Neural progenitor cell (in vitro differentiated cells): ENCODE results near the gene HSPG2. TPM values are rescaled to one million over a fixed set of nuclear protein-coding genes. Genes with fewer than 3 reads are reported as not detected.

ENCODE experiments used
- DNase-seq: peaks from one replicate; pipeline ENCODE4 v3.0.0-alpha.2; 2016; ENCODE audit warnings: low spot score
- H2AFZ ChIP-seq: fragments of 200-600 bp; sonication (generic); replicated peaks from 2 replicates; pipeline ENCODE4 v1.6.1; 2016; ENCODE audit warnings: antibody characterized with exemption
- H3F3A ChIP-seq: fragments of 200-600 bp; sonication (generic); 2 replicates; pipeline ENCODE4 v1.6.1; 2016; ENCODE audit warnings: antibody characterized with exemption, low read depth
- H3K27ac ChIP-seq: fragments of 200-600 bp; sonication (generic); 2 replicates; pipeline ENCODE4 v1.5.1; 2016; ENCODE audit warnings: mild to moderate bottlenecking
- H3K27me3 ChIP-seq: fragments of 200-600 bp; sonication (generic); 2 replicates; pipeline ENCODE4 v1.6.1; 2016; ENCODE audit warnings: mild to moderate bottlenecking, moderate library complexity
- H3K36me3 ChIP-seq: fragments of 200-600 bp; sonication (generic); 2 replicates; pipeline ENCODE4 v1.5.1; 2016
- H3K4me1 ChIP-seq: fragments of 200-600 bp; sonication (generic); 2 replicates; pipeline ENCODE4 v1.6.1; 2016; ENCODE audit warnings: mixed run types
- H3K4me2 ChIP-seq: fragments of 200-600 bp; sonication (generic); 2 replicates; pipeline ENCODE4 v1.6.1; 2016
- H3K4me3 ChIP-seq: fragments of 200-600 bp; sonication (generic); 2 replicates; pipeline ENCODE4 v1.5.1; 2016
- H3K79me2 ChIP-seq: fragments of 200-600 bp; sonication (generic); 2 replicates; pipeline ENCODE4 v1.6.1; 2016; ENCODE audit warnings: low read depth
- H3K9ac ChIP-seq: fragments of 200-600 bp; sonication (generic); 2 replicates; pipeline ENCODE4 v1.6.1; 2016
- H3K9me3 ChIP-seq: fragments of 200-600 bp; sonication (generic); 2 replicates; pipeline ENCODE4 v1.5.1; 2016; ENCODE audit warnings: low read depth
- H4K20me1 ChIP-seq: fragments of 200-600 bp; sonication (generic); 2 replicates; pipeline ENCODE4 v1.6.1; 2016; ENCODE audit warnings: low read depth
- H3K27ac Mint-ChIP-seq: 3 replicates; pipeline ENCODE4 v1.8.0; 2021; ENCODE audit warnings: mixed read lengths
- H3K27me3 Mint-ChIP-seq: 2 replicates; pipeline ENCODE4 v1.8.0; 2022; ENCODE audit warnings: low read depth, mild to moderate bottlenecking, inconsistent platforms, moderate library complexity, mixed read lengths; ENCODE audit not compliant: insufficient read depth
- H3K36me3 Mint-ChIP-seq: 3 replicates; pipeline ENCODE4 v1.8.0; 2021; ENCODE audit warnings: mixed read lengths
- H3K4me1 Mint-ChIP-seq: 3 replicates; pipeline ENCODE4 v1.8.0; 2021; ENCODE audit warnings: mixed read lengths
- H3K4me3 Mint-ChIP-seq: 3 replicates; pipeline ENCODE4 v1.8.0; 2021; ENCODE audit warnings: mild to moderate bottlenecking, moderate library complexity, mixed read lengths
- H3K9me3 Mint-ChIP-seq: 3 replicates; pipeline ENCODE4 v1.8.0; 2020; ENCODE audit warnings: mixed read lengths
- CTCF ChIP-seq: fragments of 200-600 bp; sonication (generic); IDR thresholded peaks from 2 replicates; pipeline ENCODE4 v1.5.1; 2017; ENCODE audit warnings: antibody characterized with exemption, mild to moderate bottlenecking
- EZH2 ChIP-seq: fragments of 200-600 bp; sonication (generic); IDR thresholded peaks from 2 replicates; pipeline ENCODE4 v1.6.1; 2017; ENCODE audit warnings: antibody characterized with exemption, mild to moderate bottlenecking, moderate library complexity
- EZH2phosphoT487 ChIP-seq: fragments of 200-600 bp; sonication (generic); IDR thresholded peaks from 2 replicates; pipeline ENCODE4 v1.6.1; 2017; ENCODE audit warnings: antibody characterized with exemption
- total RNA-seq: library from RNA; depleted of rRNA; stranded (reverse); fragments of >200 nt; gene quantifications from 2 replicates; pipeline ENCODE4 v1.2.3, GENCODE V29; 2015; ENCODE audit warnings: low replicate concordance

HSPG2 gene
- total RNA-seq, 1 donor from 2014 or later: 6.9 TPM

- H3K36me3 Mint-ChIP-seq: peaks cover 25% of the 10 kb centered on the region
- no peaks in the 10 kb centered on the region for H3K4me1 Mint-ChIP-seq
- peaks cover 10% of the 10 kb centered on the region for H3K9me3 Mint-ChIP-seq
- Histone ChIP-seq H2AFZ (no peak overlapping the region), H3K4me2 (no peak overlapping the region), H3K9ac (no peak overlapping the region), H3K79me2 (no peaks in the 10 kb centered on the region), H3K4me1 (no peaks in the 10 kb centered on the region), H3K27me3 (no peaks in the 10 kb centered on the region), H3K36me3 (peaks cover 6% of the 10 kb centered on the region), H3F3A (no peaks in the 10 kb centered on the region), H4K20me1 (no peaks in the 10 kb centered on the region), H3K9me3 (no peaks in the 10 kb centered on the region), H3K4me3 (no peak overlapping the region), H3K27ac (no peak overlapping the region)
- DNase-seq: no peak
- H3K27me3 Mint-ChIP-seq: peaks cover 10% of the 10 kb centered on the region
- H3K27ac Mint-ChIP-seq: no peak overlapping the region
- no peak for TF ChIP-seq EZH2phosphoT487
- no peak for TF ChIP-seq CTCF
- TF ChIP-seq EZH2: no peak
- H3K4me3 Mint-ChIP-seq: no peak overlapping the region
These were observed 102.4 kb downstream of the HSPG2 start for GRCh38 chr1:21834666-21835065.

GRCh38 chr1:21834094-21834493 lies 103.0 kb downstream of the HSPG2 start:
- H3K4me1 ChIP-seq: no peaks in the 10 kb centered on the region
- Mint-ChIP-seq H3K27me3 (peaks cover 10% of the 10 kb centered on the region), H3K9me3 (peaks cover 10% of the 10 kb centered on the region), H3K36me3 (peaks cover 25% of the 10 kb centered on the region), H3K4me3 (no peak overlapping the region), H3K4me1 (no peaks in the 10 kb centered on the region), H3K27ac (no peak overlapping the region)
- H3F3A ChIP-seq: no peaks in the 10 kb centered on the region
- no peak overlapping the region for H3K9ac ChIP-seq
- no peaks in the 10 kb centered on the region for H3K9me3 ChIP-seq
- H3K27me3 ChIP-seq: no peaks in the 10 kb centered on the region
- H4K20me1 ChIP-seq: no peaks in the 10 kb centered on the region
- no peak for DNase-seq
- no peak overlapping the region for H3K27ac ChIP-seq
- H2AFZ ChIP-seq: no peak overlapping the region
- no peak for TF ChIP-seq EZH2
- TF ChIP-seq EZH2phosphoT487: no peak
- TF ChIP-seq CTCF: no peak
- H3K36me3 ChIP-seq: peaks cover 6% of the 10 kb centered on the region
- no peak overlapping the region for H3K4me2 ChIP-seq
- H3K79me2 ChIP-seq: no peaks in the 10 kb centered on the region
- no peak overlapping the region for H3K4me3 ChIP-seq

GRCh38 chr1:21833392-21833976 lies 103.6 kb downstream of the HSPG2 start:
- H3K9ac ChIP-seq: no peak overlapping the region
- H3K27ac Mint-ChIP-seq: no peak overlapping the region
- no peak overlapping the region for H3K27ac ChIP-seq
- no peaks in the 10 kb centered on the region for H3F3A ChIP-seq
- peaks cover 24% of the 10 kb centered on the region for H3K36me3 Mint-ChIP-seq
- H3K36me3 ChIP-seq: peaks cover 6% of the 10 kb centered on the region
- H2AFZ ChIP-seq: no peak overlapping the region
- no peaks in the 10 kb centered on the region for H3K4me1 Mint-ChIP-seq
- peaks cover 10% of the 10 kb centered on the region for H3K9me3 Mint-ChIP-seq
- DNase-seq: no peak
- no peak overlapping the region for H3K4me3 Mint-ChIP-seq
- H3K4me3 ChIP-seq: no peak overlapping the region
- no peaks in the 10 kb centered on the region for H4K20me1 ChIP-seq
- H3K9me3 ChIP-seq: no peaks in the 10 kb centered on the region
- H3K4me2 ChIP-seq: no peak overlapping the region
- no peaks in the 10 kb centered on the region for H3K79me2 ChIP-seq
- H3K4me1 ChIP-seq: no peaks in the 10 kb centered on the region
- TF ChIP-seq EZH2 (no peak), EZH2phosphoT487 (no peak), CTCF (no peak)
- H3K27me3 Mint-ChIP-seq: peaks cover 10% of the 10 kb centered on the region
- H3K27me3 ChIP-seq: no peaks in the 10 kb centered on the region
